ENCODE data around the gene TTLL6.
A peak's percentile ranks its signal among the peaks of the same experiment; 100 is the strongest.
"Not testable (repeated sequence)": the region's sequence is repeated elsewhere in the genome, so short reads cannot be mapped to it uniquely, and the experiment has no call there.

TTLL6 gene

GRCh38 chr17:48815311-48815710, 1.7 kb downstream of the TTLL6 start:
- no peak for DNase-seq (ENCODE audit: low read depth in 2 of 2)

GRCh38 chr17:48814504-48814903, 2.5 kb downstream of the TTLL6 start:
- DNase-seq (ENCODE audit: low read depth in 2 of 2), result peak; percentile 30 to 33

GRCh38 chr17:48812001-48812400, 5.0 kb downstream of the TTLL6 start:
- DNase-seq (ENCODE audit: low read depth in 2 of 2), result no peak

- no peak for DNase-seq (ENCODE audit: low read depth in 2 of 2)
Measured at GRCh38 chr17:48809182-48809581, 7.8 kb downstream of the TTLL6 start.

- peak; percentile 52 to 61 for DNase-seq (ENCODE audit: low read depth in 2 of 2)
Measured at GRCh38 chr17:48804936-48805411, 12.1 kb downstream of the TTLL6 start.

- DNase-seq (ENCODE audit: low read depth in 2 of 2), result no peak
Measured at GRCh38 chr17:48800626-48801217, 16.3 kb downstream of the TTLL6 start.

- no peak for DNase-seq (ENCODE audit: low read depth in 2 of 2)
Measured at GRCh38 chr17:48799069-48799723, 17.8 kb downstream of the TTLL6 start.

- not testable (repeated sequence) for DNase-seq (ENCODE audit: low read depth in 2 of 2)
Measured at GRCh38 chr17:48796163-48796522, 20.9 kb downstream of the TTLL6 start.

- DNase-seq (ENCODE audit: low read depth in 2 of 2), result no peak
Measured at GRCh38 chr17:48795444-48796162, 21.4 kb downstream of the TTLL6 start.

- DNase-seq (ENCODE audit: low read depth in 2 of 2), result no peak
Measured at GRCh38 chr17:48792033-48792798, 24.8 kb downstream of the TTLL6 start.

GRCh38 chr17:48791128-48792032, 25.6 kb downstream of the TTLL6 start:
- DNase-seq (ENCODE audit: low read depth in 2 of 2), result no peak

- no peak for DNase-seq (ENCODE audit: low read depth in 2 of 2)
Measured at GRCh38 chr17:48790607-48791127, 26.4 kb downstream of the TTLL6 start.

GRCh38 chr17:48787828-48788227, 29.2 kb downstream of the TTLL6 start:
- no peak for DNase-seq (ENCODE audit: low read depth in 2 of 2)

GRCh38 chr17:48779421-48779820, 37.6 kb downstream of the TTLL6 start:
- DNase-seq (ENCODE audit: low read depth in 2 of 2), result no peak

- no peak for DNase-seq (ENCODE audit: low read depth in 2 of 2)
Measured at GRCh38 chr17:48776602-48777001, 40.4 kb downstream of the TTLL6 start.

- DNase-seq (ENCODE audit: low read depth in 2 of 2), result no peak
Measured at GRCh38 chr17:48773245-48773644, 43.8 kb downstream of the TTLL6 start.

GRCh38 chr17:48770954-48771353, 46.1 kb downstream of the TTLL6 start:
- DNase-seq (ENCODE audit: low read depth in 2 of 2), result no peak

- no peak for DNase-seq (ENCODE audit: low read depth in 2 of 2)
Measured at GRCh38 chr17:48769009-48769675, 47.9 kb downstream of the TTLL6 start.

GRCh38 chr17:48767263-48767774, 49.7 kb downstream of the TTLL6 start:
- DNase-seq (ENCODE audit: low read depth in 2 of 2), result no peak

- no peak for DNase-seq (ENCODE audit: low read depth in 2 of 2)
Measured at GRCh38 chr17:48761114-48761513, 55.9 kb downstream of the TTLL6 start.

Data from stimulated activated CD8-positive, alpha-beta memory T cell treated with anti-CD3 and anti-CD28 coated beads, Interleukin-2, amount 100 ng/mL, for 48 hours (primary cell).